KMS-11 (cell line): ENCODE results near the gene NPB.

Experiments
- H2AFZ ChIP-seq: fragments of 200-600 bp; sonication (generic); 2 replicates; pipeline ENCODE4 v1.6.1; 2016; ENCODE audit warnings: antibody characterized with exemption, mixed run types, low read depth
- H3K27ac ChIP-seq: fragments of 200-600 bp; sonication (generic); 2 replicates; pipeline ENCODE4 v1.6.1; 2016; ENCODE audit warnings: mild to moderate bottlenecking, mixed run types
- H3K27me3 ChIP-seq: fragments of 200-600 bp; sonication (generic); 2 replicates; pipeline ENCODE4 v1.6.1; 2017; ENCODE audit warnings: mild to moderate bottlenecking, low read depth, mixed run types, moderate library complexity; ENCODE audit not compliant: insufficient read depth
- H3K36me3 ChIP-seq: fragments of 200-600 bp; sonication (generic); 2 replicates; pipeline ENCODE4 v1.6.1; 2017; ENCODE audit warnings: mild to moderate bottlenecking, mixed run types; ENCODE audit not compliant: insufficient read depth
- H3K4me1 ChIP-seq: fragments of 200-600 bp; sonication (generic); 2 replicates; pipeline ENCODE4 v1.6.1; 2016; ENCODE audit warnings: mild to moderate bottlenecking, low read depth, mixed run types; ENCODE audit not compliant: poor library complexity, severe bottlenecking
- H3K4me2 ChIP-seq: fragments of 200-600 bp; sonication (generic); 2 replicates; pipeline ENCODE4 v1.7.0; 2016; ENCODE audit warnings: mild to moderate bottlenecking, mixed run types
- H3K4me3 ChIP-seq: fragments of 200-600 bp; sonication (generic); IDR thresholded peaks from 2 replicates; pipeline ENCODE4 v1.6.1; 2017; ENCODE audit warnings: low read depth, low read length, mixed read lengths; ENCODE audit not compliant: insufficient read depth
- H3K79me2 ChIP-seq: fragments of 200-600 bp; sonication (generic); 2 replicates; pipeline ENCODE4 v1.6.1; 2016; ENCODE audit warnings: low read depth, mixed run types; ENCODE audit not compliant: insufficient read depth
- H3K9ac ChIP-seq: fragments of 200-600 bp; sonication (generic); 2 replicates; pipeline ENCODE4 v1.6.1; 2016; ENCODE audit warnings: mild to moderate bottlenecking, mixed run types
- H4K20me1 ChIP-seq: fragments of 200-600 bp; sonication (generic); 2 replicates; pipeline ENCODE4 v1.6.1; 2016; ENCODE audit warnings: mild to moderate bottlenecking, mixed run types; ENCODE audit not compliant: insufficient read depth
- TF ChIP-seq, protein P1 (sequence below): fragments of 200-600 bp; sonication (generic); conservative IDR thresholded peaks from 2 replicates; pipeline ENCODE4 v1.6.1; 2017; ENCODE audit warnings: low read depth, mild to moderate bottlenecking, antibody characterized with exemption, low read length, moderate library complexity, mixed read lengths

The NPB gene

DNA sequence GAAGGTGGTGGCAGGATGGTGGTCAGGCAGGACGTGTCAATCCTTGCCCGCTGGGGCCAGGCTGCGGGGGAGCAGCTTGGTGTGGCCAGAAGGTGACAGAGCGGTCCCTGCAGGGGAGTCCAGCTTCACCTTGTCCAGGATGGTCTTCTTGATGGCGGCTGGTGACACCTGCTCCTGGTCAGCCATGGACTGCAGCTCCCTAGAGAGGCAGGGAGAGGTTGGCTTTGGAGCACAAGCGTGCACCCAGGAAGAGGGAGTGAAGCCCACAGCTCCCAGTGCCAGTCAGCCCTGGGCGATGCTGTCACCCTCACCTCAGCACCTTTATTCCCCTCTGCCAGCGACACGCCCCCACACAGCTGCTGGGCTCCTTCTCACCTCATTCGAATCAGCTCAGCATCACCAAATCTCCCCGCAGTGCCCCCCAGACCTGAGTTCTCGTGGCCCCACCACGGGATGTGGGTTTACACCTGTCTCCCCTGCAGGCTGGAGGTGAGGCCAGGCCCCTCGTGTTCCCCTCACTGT, 31.2 kb downstream of the NPB start:
- H3K4me3 ChIP-seq: no peak overlapping the region
- TF ChIP-seq, protein P1, sequence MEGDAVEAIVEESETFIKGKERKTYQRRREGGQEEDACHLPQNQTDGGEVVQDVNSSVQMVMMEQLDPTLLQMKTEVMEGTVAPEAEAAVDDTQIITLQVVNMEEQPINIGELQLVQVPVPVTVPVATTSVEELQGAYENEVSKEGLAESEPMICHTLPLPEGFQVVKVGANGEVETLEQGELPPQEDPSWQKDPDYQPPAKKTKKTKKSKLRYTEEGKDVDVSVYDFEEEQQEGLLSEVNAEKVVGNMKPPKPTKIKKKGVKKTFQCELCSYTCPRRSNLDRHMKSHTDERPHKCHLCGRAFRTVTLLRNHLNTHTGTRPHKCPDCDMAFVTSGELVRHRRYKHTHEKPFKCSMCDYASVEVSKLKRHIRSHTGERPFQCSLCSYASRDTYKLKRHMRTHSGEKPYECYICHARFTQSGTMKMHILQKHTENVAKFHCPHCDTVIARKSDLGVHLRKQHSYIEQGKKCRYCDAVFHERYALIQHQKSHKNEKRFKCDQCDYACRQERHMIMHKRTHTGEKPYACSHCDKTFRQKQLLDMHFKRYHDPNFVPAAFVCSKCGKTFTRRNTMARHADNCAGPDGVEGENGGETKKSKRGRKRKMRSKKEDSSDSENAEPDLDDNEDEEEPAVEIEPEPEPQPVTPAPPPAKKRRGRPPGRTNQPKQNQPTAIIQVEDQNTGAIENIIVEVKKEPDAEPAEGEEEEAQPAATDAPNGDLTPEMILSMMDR: no peak

DNA sequence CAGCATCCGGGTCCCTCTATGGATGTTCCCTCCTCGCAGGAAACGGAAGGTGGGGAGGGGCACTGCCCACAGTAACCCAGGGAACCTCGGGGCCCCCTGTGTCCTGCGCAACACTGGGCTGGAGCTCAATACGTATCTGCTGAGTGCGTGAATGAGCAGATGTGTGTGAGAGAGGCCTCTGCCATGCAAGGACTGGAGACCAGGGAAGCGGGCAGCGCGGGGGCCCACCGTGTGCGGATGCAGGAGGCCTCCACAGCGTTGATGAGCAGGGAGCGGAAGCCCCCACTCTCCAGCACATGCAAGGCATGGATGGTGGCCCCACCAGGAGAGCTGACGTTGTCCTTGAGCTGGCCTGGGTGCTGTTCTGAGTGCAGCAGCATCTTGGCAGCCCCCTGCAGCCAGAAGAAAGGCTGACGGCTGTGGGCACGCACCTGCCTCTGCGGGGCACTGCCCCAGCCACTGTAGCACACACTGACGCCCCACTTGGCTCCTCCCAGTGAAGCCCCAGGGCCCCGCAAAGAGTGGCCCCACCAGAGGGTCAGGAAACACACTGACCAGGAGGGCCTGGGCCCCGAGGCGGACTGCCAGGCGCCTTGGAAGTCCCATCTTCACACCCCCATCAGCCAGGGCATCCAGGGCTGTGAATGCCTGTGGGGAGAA, 32.2 kb downstream of the NPB start:
- no peaks in the 10 kb centered on the region for H3K27me3 ChIP-seq
- TF ChIP-seq, protein P1: no peak
- no peak overlapping the region for H3K4me3 ChIP-seq
- no peak overlapping the region for H3K27ac ChIP-seq
- H3K36me3 ChIP-seq: no peaks in the 10 kb centered on the region
- peaks cover 21% of the 10 kb centered on the region for H3K4me1 ChIP-seq
- no peak overlapping the region for H2AFZ ChIP-seq
- H4K20me1 ChIP-seq: no peaks in the 10 kb centered on the region
- H3K9ac ChIP-seq: no peak overlapping the region
- peaks cover 14% of the 10 kb centered on the region; the same call in 1 of the 2 replicates for H3K79me2 ChIP-seq
- H3K4me2 ChIP-seq: no peak overlapping the region

More for the DNA sequence above, 31.2 kb downstream of the NPB start:
- H3K36me3 ChIP-seq: no peaks in the 10 kb centered on the region
- no peak overlapping the region for H3K4me2 ChIP-seq
- H3K79me2 ChIP-seq: peaks cover 14% of the 10 kb centered on the region; the same call in 1 of the 2 replicates
- H4K20me1 ChIP-seq: no peaks in the 10 kb centered on the region
- no peak overlapping the region for H3K27ac ChIP-seq
- H2AFZ ChIP-seq: no peak overlapping the region
- no peak overlapping the region for H3K9ac ChIP-seq
- H3K4me1 ChIP-seq: peaks cover 21% of the 10 kb centered on the region
- H3K27me3 ChIP-seq: no peaks in the 10 kb centered on the region

DNA sequence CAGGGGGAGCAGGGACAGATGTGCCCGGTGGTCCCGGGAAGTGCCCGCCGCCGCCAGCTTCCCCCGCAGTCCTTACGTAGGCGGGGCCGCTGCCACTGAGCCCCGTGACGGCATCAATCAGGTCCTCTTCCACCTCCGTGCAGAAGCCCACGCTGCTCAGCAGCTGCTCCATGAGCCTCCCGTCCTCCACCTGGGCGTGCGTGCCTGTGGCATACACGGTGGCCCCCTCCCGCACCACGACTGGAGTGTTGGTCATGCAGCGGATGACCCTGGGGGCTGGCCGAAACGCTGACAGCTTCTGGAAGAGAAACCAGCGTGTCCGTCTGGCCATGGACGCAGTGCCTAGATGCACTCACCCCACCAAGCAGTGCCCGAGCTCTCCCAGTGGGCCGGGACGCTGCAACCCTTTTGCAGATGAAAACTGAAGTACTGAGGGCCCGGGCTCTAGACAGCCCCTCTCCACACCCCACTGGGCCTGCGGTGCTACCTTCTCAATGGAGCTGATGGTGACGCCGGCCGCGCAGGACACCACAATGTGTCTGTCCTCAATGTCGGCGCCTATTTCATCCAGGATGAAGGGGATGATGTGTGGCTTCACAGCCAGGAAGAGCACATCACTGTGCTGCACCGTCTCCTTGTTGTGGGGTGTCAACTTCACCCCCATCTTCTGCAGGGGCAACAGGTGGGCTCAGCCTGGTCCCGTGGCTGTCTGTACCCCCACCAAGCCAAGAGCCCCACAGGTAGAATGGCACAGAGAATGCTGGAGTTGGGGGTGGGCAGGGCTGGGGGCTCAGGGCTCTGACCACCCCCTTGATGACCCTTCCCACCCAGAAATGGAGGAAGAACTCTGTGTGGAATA, 33.0 kb downstream of the NPB start:
- H3K4me1 ChIP-seq: peaks cover 21% of the 10 kb centered on the region
- no peaks in the 10 kb centered on the region for H3K36me3 ChIP-seq
- H3K4me2 ChIP-seq: peak overlapping the region; percentile 99; the same call in 1 of the 2 replicates
- TF ChIP-seq, protein P1: no peak
- H3K27me3 ChIP-seq: no peaks in the 10 kb centered on the region
- H4K20me1 ChIP-seq: no peaks in the 10 kb centered on the region
- peaks cover 14% of the 10 kb centered on the region; the same call in 1 of the 2 replicates for H3K79me2 ChIP-seq
- no peak overlapping the region for H3K4me3 ChIP-seq
- no peak overlapping the region for H2AFZ ChIP-seq
- no peak overlapping the region for H3K9ac ChIP-seq
- no peak overlapping the region for H3K27ac ChIP-seq

DNA sequence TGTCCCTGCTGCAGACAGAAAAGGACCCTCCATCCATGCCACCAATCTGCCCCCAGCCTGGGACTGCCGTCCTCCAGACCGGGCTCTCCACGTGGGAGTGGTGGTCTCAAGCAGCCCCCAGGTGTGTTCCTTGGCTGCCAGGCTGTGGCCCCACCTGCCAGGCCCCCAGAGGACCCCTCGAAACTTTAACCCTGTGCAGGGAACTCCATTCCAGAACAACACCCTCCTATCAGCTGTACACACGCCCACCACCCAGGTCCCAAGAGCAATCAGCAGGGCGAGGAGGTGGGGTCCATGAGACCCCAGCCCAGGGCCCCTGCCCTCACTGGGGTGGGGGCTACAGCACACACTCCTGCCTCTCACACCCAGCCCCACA, 33.7 kb downstream of the NPB start:
- TF ChIP-seq, protein P1: no peak
- Histone ChIP-seq H3K9ac (peak overlapping the region; percentile 95; the same call in 1 of the 2 replicates), H3K27me3 (no peaks in the 10 kb centered on the region), H2AFZ (no peak overlapping the region), H3K79me2 (peaks cover 14% of the 10 kb centered on the region; the same call in 1 of the 2 replicates), H3K27ac (no peak overlapping the region), H4K20me1 (no peaks in the 10 kb centered on the region), H3K36me3 (no peaks in the 10 kb centered on the region), H3K4me1 (peaks cover 17% of the 10 kb centered on the region), H3K4me3 (no peak overlapping the region), H3K4me2 (peak overlapping the region; percentile 99)
